ENCODE measurements around the gene MYO3B.

Gene MYO3B

GRCh38 chr2:170145675-170146432 lies 32.1 kb upstream of the MYO3B start:
- Histone ChIP-seq H3K9me3 (ENCODE audit: control insufficient read depth, low read length) (no peaks in the 10 kb centered on the region), H3K18ac (ENCODE audit: low read depth in 1 of 2, low read length in 2 of 2) (no peak overlapping the region), H3K23ac (ENCODE audit: low read length in 2 of 2) (no peak overlapping the region), H3K4me2 (ENCODE audit: low read length, poor library complexity, severe bottlenecking) (no peak overlapping the region), H3K36me3 (ENCODE audit: control insufficient read depth in 1 of 2, insufficient read depth in 2 of 2, low read depth in 1 of 2, low read length in 2 of 2) (no peaks in the 10 kb centered on the region), H3K79me1 (replicated peaks; ENCODE audit: low read length, poor library complexity, severe bottlenecking) (no peaks in the 10 kb centered on the region), H2BK15ac (ENCODE audit: low read depth, poor library complexity, severe bottlenecking) (no peak overlapping the region), H4K91ac (ENCODE audit: low read length) (no peak overlapping the region), H2BK120ac (ENCODE audit: low read depth, low read length) (no peak overlapping the region), H3K27me3 (ENCODE audit: control insufficient read depth in 1 of 2, insufficient read depth in 1 of 2, low read length in 2 of 2) (peaks cover 0 to 5% of the 10 kb centered on the region in 2 experiments), H3K14ac (ENCODE audit: low read length in 2 of 2) (no peak overlapping the region), H2AK5ac (ENCODE audit: low read length, severe bottlenecking) (no peak overlapping the region), H2BK5ac (ENCODE audit: low read depth, low read length, poor library complexity, severe bottlenecking) (no peak overlapping the region), H2AFZ (ENCODE audit: low read depth, low read length) (no peak overlapping the region), H4K8ac (ENCODE audit: low read length) (no peak overlapping the region), H3K4me3 (ENCODE audit: insufficient read depth in 1 of 2, low read depth in 1 of 2, low read length in 2 of 2) (no peak overlapping the region), H3K9ac (ENCODE audit: low read length) (no peak overlapping the region), H3K4me1 (ENCODE audit: control insufficient read depth, insufficient read depth, low read depth, low read length) (peaks cover 2% of the 10 kb centered on the region), H3K4ac (ENCODE audit: low read depth in 1 of 2, low read length in 2 of 2) (no peak overlapping the region), H3K27ac (ENCODE audit: low read length, poor library complexity, severe bottlenecking) (no peak overlapping the region), H2BK12ac (ENCODE audit: low read length in 2 of 2) (no peak overlapping the region)
- WGBS, result 86% methylated on average over 4 of the region's 7 CpGs
- no peak for DNase-seq

DNA sequence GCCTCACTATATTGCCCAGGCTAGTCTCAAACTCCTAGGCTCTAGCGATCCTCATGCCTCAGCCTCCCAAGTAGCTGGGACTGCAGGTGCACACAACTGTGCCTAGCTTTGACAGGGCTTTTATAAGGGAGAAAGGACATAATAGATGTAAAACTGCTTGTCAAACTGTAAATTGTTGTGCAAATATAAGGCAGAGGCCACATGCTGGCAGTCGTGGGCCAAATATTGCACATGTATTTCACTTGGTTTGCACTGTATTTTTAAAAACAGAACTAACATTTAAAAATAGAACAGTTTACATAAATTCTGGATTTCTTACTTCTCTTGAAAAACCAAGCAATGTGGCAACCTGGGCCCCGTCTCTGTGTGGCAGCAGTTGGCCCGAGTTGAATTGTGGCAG lies 31.2 kb upstream of the MYO3B start:
- H2AFZ ChIP-seq (ENCODE audit: low read depth, low read length), result no peak overlapping the region
- H3K23ac ChIP-seq (ENCODE audit: low read length in 2 of 2), result no peak overlapping the region
- 98% methylated on average over 4 of the region's 4 CpGs for WGBS

GRCh38 chr2:170147576-170147975 lies 30.4 kb upstream of the MYO3B start:
- WGBS, result 98% methylated on average over 3 of the region's 3 CpGs
- no peak overlapping the region for H2BK15ac ChIP-seq (ENCODE audit: low read depth, poor library complexity, severe bottlenecking)
- H3K9me3 ChIP-seq (ENCODE audit: control insufficient read depth, low read length), result no peaks in the 10 kb centered on the region
- H3K4me1 ChIP-seq (ENCODE audit: control insufficient read depth, insufficient read depth, low read depth, low read length), result no peaks in the 10 kb centered on the region
- H3K23ac ChIP-seq (ENCODE audit: low read length in 2 of 2), result no peak overlapping the region
- no peak overlapping the region for H3K14ac ChIP-seq (ENCODE audit: low read length in 2 of 2)
- H3K18ac ChIP-seq (ENCODE audit: low read depth in 1 of 2, low read length in 2 of 2), result peak overlapping the region; percentile 5 to 29
- no peak overlapping the region for H4K8ac ChIP-seq (ENCODE audit: low read length)
- H3K4me3 ChIP-seq (ENCODE audit: insufficient read depth in 1 of 2, low read depth in 1 of 2, low read length in 2 of 2), result no peak overlapping the region
- H2AK5ac ChIP-seq (ENCODE audit: low read length, severe bottlenecking), result no peak overlapping the region
- no peaks in the 10 kb centered on the region for H3K27me3 ChIP-seq (ENCODE audit: control insufficient read depth in 1 of 2, insufficient read depth in 1 of 2, low read length in 2 of 2)
- no peak overlapping the region for H3K4ac ChIP-seq (ENCODE audit: low read depth in 1 of 2, low read length in 2 of 2)
- H2BK5ac ChIP-seq (ENCODE audit: low read depth, low read length, poor library complexity, severe bottlenecking), result no peak overlapping the region
- no peak overlapping the region for H3K9ac ChIP-seq (ENCODE audit: low read length)
- H2AFZ ChIP-seq (ENCODE audit: low read depth, low read length), result no peak overlapping the region
- H4K91ac ChIP-seq (ENCODE audit: low read length), result no peak overlapping the region
- no peak overlapping the region for H2BK12ac ChIP-seq (ENCODE audit: low read length in 2 of 2)
- H3K36me3 ChIP-seq (ENCODE audit: control insufficient read depth in 1 of 2, insufficient read depth in 2 of 2, low read depth in 1 of 2, low read length in 2 of 2), result no peaks in the 10 kb centered on the region
- H3K27ac ChIP-seq (ENCODE audit: low read length, poor library complexity, severe bottlenecking), result no peak overlapping the region
- no peak for DNase-seq
- H2BK120ac ChIP-seq (ENCODE audit: low read depth, low read length), result no peak overlapping the region
- no peaks in the 10 kb centered on the region for H3K79me1 ChIP-seq (replicated peaks; ENCODE audit: low read length, poor library complexity, severe bottlenecking)
- H3K4me2 ChIP-seq (ENCODE audit: low read length, poor library complexity, severe bottlenecking), result no peak overlapping the region

More for the DNA sequence above, 31.2 kb upstream of the MYO3B start:
- Histone ChIP-seq H3K79me1 (replicated peaks; ENCODE audit: low read length, poor library complexity, severe bottlenecking) (no peaks in the 10 kb centered on the region), H3K4ac (ENCODE audit: low read depth in 1 of 2, low read length in 2 of 2) (no peak overlapping the region), H3K9ac (ENCODE audit: low read length) (no peak overlapping the region), H4K91ac (ENCODE audit: low read length) (no peak overlapping the region), H3K18ac (ENCODE audit: low read depth in 1 of 2, low read length in 2 of 2) (no peak overlapping the region), H3K27ac (ENCODE audit: low read length, poor library complexity, severe bottlenecking) (no peak overlapping the region), H2BK5ac (ENCODE audit: low read depth, low read length, poor library complexity, severe bottlenecking) (no peak overlapping the region), H3K14ac (ENCODE audit: low read length in 2 of 2) (no peak overlapping the region), H3K4me1 (ENCODE audit: control insufficient read depth, insufficient read depth, low read depth, low read length) (no peaks in the 10 kb centered on the region), H3K9me3 (ENCODE audit: control insufficient read depth, low read length) (no peaks in the 10 kb centered on the region), H3K4me2 (ENCODE audit: low read length, poor library complexity, severe bottlenecking) (no peak overlapping the region), H2AK5ac (ENCODE audit: low read length, severe bottlenecking) (no peak overlapping the region), H2BK120ac (ENCODE audit: low read depth, low read length) (no peak overlapping the region), H2BK15ac (ENCODE audit: low read depth, poor library complexity, severe bottlenecking) (no peak overlapping the region), H3K4me3 (ENCODE audit: insufficient read depth in 1 of 2, low read depth in 1 of 2, low read length in 2 of 2) (no peak overlapping the region), H3K36me3 (ENCODE audit: control insufficient read depth in 1 of 2, insufficient read depth in 2 of 2, low read depth in 1 of 2, low read length in 2 of 2) (no peaks in the 10 kb centered on the region), H4K8ac (ENCODE audit: low read length) (no peak overlapping the region), H2BK12ac (ENCODE audit: low read length in 2 of 2) (no peak overlapping the region), H3K27me3 (ENCODE audit: control insufficient read depth in 1 of 2, insufficient read depth in 1 of 2, low read length in 2 of 2) (peaks cover 0 to 4% of the 10 kb centered on the region in 2 experiments)
- DNase-seq, result no peak

- no peak overlapping the region for H3K9ac ChIP-seq (ENCODE audit: low read length)
- H2BK12ac ChIP-seq (ENCODE audit: low read length in 2 of 2), result no peak overlapping the region
- H3K14ac ChIP-seq (ENCODE audit: low read length in 2 of 2), result no peak overlapping the region
- no peak overlapping the region for H3K18ac ChIP-seq (ENCODE audit: low read depth in 1 of 2, low read length in 2 of 2)
- H2BK5ac ChIP-seq (ENCODE audit: low read depth, low read length, poor library complexity, severe bottlenecking), result no peak overlapping the region
- H3K9me3 ChIP-seq (ENCODE audit: control insufficient read depth, low read length), result no peaks in the 10 kb centered on the region
- H2AFZ ChIP-seq (ENCODE audit: low read depth, low read length), result no peak overlapping the region
- H2BK120ac ChIP-seq (ENCODE audit: low read depth, low read length), result no peak overlapping the region
- no peak overlapping the region for H4K91ac ChIP-seq (ENCODE audit: low read length)
- no peak overlapping the region for H4K8ac ChIP-seq (ENCODE audit: low read length)
- H2AK5ac ChIP-seq (ENCODE audit: low read length, severe bottlenecking), result no peak overlapping the region
- H3K27me3 ChIP-seq (ENCODE audit: control insufficient read depth in 1 of 2, insufficient read depth in 1 of 2, low read length in 2 of 2), result no peaks in the 10 kb centered on the region
- H3K4ac ChIP-seq (ENCODE audit: low read depth in 1 of 2, low read length in 2 of 2), result no peak overlapping the region
- H3K4me3 ChIP-seq (ENCODE audit: insufficient read depth in 1 of 2, low read depth in 1 of 2, low read length in 2 of 2), result no peak overlapping the region
- H3K23ac ChIP-seq (ENCODE audit: low read length in 2 of 2), result no peak overlapping the region
- no peaks in the 10 kb centered on the region for H3K4me1 ChIP-seq (ENCODE audit: control insufficient read depth, insufficient read depth, low read depth, low read length)
- no peaks in the 10 kb centered on the region for H3K79me1 ChIP-seq (replicated peaks; ENCODE audit: low read length, poor library complexity, severe bottlenecking)
- no peak overlapping the region for H3K27ac ChIP-seq (ENCODE audit: low read length, poor library complexity, severe bottlenecking)
- no peak overlapping the region for H3K4me2 ChIP-seq (ENCODE audit: low read length, poor library complexity, severe bottlenecking)
- DNase-seq, result peak; percentile 50
- no peaks in the 10 kb centered on the region for H3K36me3 ChIP-seq (ENCODE audit: control insufficient read depth in 1 of 2, insufficient read depth in 2 of 2, low read depth in 1 of 2, low read length in 2 of 2)
- H2BK15ac ChIP-seq (ENCODE audit: low read depth, poor library complexity, severe bottlenecking), result no peak overlapping the region
These were observed 29.8 kb upstream of the MYO3B start for GRCh38 chr2:170148161-170148560.
